ENCODE measurements around the gene LRRC58.

Gene LRRC58

DNA sequence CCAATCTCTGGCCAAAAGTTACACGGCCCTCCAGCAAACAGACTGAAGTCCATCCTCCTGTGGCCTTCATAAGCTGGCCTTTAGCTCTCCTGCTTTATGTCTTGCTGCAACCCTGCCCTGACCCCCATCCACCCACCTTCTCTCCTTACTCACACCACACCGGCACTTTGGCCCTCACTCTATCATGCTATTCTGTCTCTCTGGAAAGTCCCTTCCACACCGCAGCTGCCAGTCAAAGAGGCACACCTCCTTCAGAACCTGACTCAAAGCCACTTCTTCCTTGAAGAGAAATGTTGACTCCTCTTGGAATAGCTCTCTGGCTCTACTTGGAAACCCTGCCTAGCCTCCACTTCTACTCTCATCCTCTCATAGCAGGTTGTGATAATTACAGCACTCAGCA lies 68.6 kb downstream of the LRRC58 start:
- no peak for DNase-seq (ENCODE audit: low read depth in 1 of 2, low spot score in 1 of 2)

DNA sequence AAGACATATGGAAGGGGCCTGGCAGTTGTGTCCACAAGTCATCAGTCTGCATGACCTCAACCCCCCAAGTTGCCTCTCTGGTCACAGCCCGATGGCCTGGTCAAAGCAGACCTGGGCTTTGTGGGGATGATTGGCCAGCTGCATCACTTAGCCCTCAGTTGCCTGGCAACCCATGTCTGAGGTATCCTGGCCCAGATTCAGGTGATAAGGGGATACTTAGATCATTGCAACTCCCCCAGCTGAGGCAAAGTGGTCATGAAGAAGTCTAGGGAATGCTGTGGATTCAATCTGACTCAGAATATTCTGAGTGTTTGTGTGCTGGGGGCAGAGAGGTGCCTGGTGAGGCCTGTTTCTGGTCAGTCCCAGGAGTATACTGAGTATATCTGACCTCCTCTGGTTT lies 69.1 kb downstream of the LRRC58 start:
- no peak for DNase-seq (ENCODE audit: low read depth in 1 of 2, low spot score in 1 of 2)

DNA sequence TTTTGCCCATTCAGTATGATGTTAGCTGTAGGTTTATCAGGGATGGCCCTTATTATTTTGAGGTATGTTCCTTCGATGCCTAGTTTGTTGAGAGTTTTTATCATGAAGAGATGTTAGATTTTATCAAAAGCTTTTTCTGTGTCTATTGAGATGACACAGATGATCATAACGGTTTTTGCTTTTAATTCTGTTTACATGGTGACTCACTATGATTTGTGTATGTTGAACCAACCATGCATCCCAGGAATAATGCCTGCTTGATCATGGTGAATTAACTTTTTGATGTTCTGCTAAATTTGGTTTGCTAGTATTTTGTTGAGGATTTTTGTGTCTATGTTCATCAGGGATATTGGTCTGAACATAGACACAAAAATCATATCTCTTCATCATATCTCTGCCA lies 72.4 kb downstream of the LRRC58 start:
- DNase-seq (ENCODE audit: low read depth in 1 of 2, low spot score in 1 of 2) = no peak

DNA sequence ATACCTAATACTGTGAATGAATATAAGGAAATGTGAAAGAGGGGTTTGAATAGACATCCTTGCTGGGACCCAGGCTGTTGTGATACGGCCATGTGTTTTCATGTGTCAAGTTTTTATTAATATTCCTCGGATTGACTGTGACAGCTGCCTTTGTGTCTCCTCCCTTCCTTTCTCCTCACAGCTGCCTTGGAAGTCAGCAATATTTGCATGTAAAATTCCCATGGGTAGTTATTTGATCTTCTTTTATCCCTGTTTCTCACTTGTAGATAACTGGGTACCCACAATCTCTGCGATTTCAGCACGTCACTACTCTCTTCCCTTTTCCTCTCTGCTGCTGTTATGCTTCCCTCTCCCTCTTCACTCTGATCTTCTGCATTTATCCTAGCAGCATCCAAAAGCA lies 73.5 kb downstream of the LRRC58 start:
- DNase-seq (ENCODE audit: low read depth in 1 of 2, low spot score in 1 of 2) = no peak

DNA sequence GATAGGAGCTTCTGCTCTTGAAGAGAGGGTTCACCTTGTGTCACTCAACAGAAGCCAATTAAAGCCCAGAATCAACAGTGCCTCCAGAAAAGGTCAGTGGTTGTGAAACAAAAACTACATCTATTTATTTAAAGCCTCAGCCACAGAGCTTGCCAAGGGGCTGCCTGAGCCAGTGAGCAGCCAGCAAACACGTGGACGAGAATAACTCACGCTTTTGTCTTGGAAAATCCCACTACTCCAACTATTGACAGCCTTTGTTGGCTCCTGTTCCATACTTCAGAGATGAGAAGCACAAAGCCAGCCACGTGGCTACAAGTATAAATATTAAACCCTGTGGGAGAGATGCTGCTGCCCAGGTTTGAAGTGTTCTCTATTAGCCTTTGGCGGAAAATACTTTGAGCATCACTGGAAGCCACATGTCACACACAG lies 74.4 kb downstream of the LRRC58 start:
- DNase-seq (ENCODE audit: low read depth in 1 of 2, low spot score in 1 of 2) = no peak
